GM23248 (cell line): ENCODE results near the gene AADACL4. TPM values are rescaled to one million over a fixed set of nuclear protein-coding genes. Genes with fewer than 3 reads are reported as not detected.
A peak's percentile ranks its signal among the peaks of the same experiment; 100 is the strongest.

Experiments used
- DNase-seq: peaks from one replicate; pipeline ENCODE4 v3.0.0-alpha.2; 2015
- H2AFZ ChIP-seq: fragments of 200-600 bp; sonication (generic); 2 replicates; pipeline ENCODE4 v1.6.1; 2016; ENCODE audit warnings: antibody characterized with exemption
- H3F3A ChIP-seq: fragments of 200-600 bp; sonication (generic); 2 replicates; pipeline ENCODE4 v1.6.1; 2016; ENCODE audit warnings: mild to moderate bottlenecking, antibody characterized with exemption, mixed run types; ENCODE audit not compliant: insufficient read depth
- H3K27ac ChIP-seq: fragments of 200-600 bp; sonication (generic); 2 replicates; pipeline ENCODE4 v1.5.1; 2016; ENCODE audit warnings: mild to moderate bottlenecking
- H3K27me3 ChIP-seq: fragments of 200-600 bp; sonication (generic); replicated peaks from 2 replicates; pipeline ENCODE4 v1.6.1; 2016; ENCODE audit warnings: mild to moderate bottlenecking; ENCODE audit not compliant: insufficient read depth
- H3K36me3 ChIP-seq: fragments of 200-600 bp; sonication (generic); 2 replicates; pipeline ENCODE4 v1.6.1; 2016; ENCODE audit warnings: low read depth, mild to moderate bottlenecking
- H3K4me1 ChIP-seq: fragments of 200-600 bp; sonication (generic); 2 replicates; pipeline ENCODE4 v1.6.1; 2016; ENCODE audit warnings: mild to moderate bottlenecking; ENCODE audit not compliant: insufficient read depth
- H3K4me2 ChIP-seq: fragments of 200-600 bp; sonication (generic); one replicate; pipeline ENCODE4 v1.6.1; 2016; ENCODE audit warnings: mild to moderate bottlenecking; ENCODE audit not compliant: unreplicated experiment
- H3K4me3 ChIP-seq: fragments of 200-600 bp; sonication (generic); 2 replicates; pipeline ENCODE4 v1.5.1; 2016; ENCODE audit warnings: mild to moderate bottlenecking
- H3K79me2 ChIP-seq: fragments of 200-600 bp; sonication (generic); 2 replicates; pipeline ENCODE4 v1.6.1; 2016; ENCODE audit warnings: mild to moderate bottlenecking; ENCODE audit not compliant: insufficient read depth
- H3K9ac ChIP-seq: fragments of 200-600 bp; sonication (generic); 2 replicates; pipeline ENCODE4 v1.6.1; 2016; ENCODE audit warnings: mild to moderate bottlenecking
- H3K9me2 ChIP-seq: fragments of 200-600 bp; sonication (generic); 2 replicates; pipeline ENCODE4 v1.6.1; 2016; ENCODE audit warnings: mixed run types, mild to moderate bottlenecking, moderate library complexity; ENCODE audit not compliant: insufficient read depth
- H3K9me3 ChIP-seq: fragments of 200-600 bp; sonication (generic); one replicate; pipeline ENCODE4 v1.6.1; 2017; ENCODE audit warnings: low read depth
- H4K20me1 ChIP-seq: fragments of 200-600 bp; sonication (generic); 2 replicates; pipeline ENCODE4 v1.6.0; 2016; ENCODE audit not compliant: insufficient read depth
- EZH2 ChIP-seq: fragments of 200-600 bp; sonication (generic); IDR thresholded peaks from 2 replicates; pipeline ENCODE4 v1.6.1; 2018; ENCODE audit warnings: antibody characterized with exemption, mild to moderate bottlenecking; ENCODE audit not compliant: insufficient read depth, poor library complexity, severe bottlenecking
- EZH2phosphoT487 ChIP-seq: fragments of 200-600 bp; sonication (generic); IDR thresholded peaks from 2 replicates; pipeline ENCODE4 v1.6.1; 2018; ENCODE audit warnings: antibody characterized with exemption, moderate library complexity, mild to moderate bottlenecking, low read depth; ENCODE audit not compliant: insufficient read depth
- WGBS, 2 experiments: methylation state at CpG; one replicate each; pipeline ENCODE4 v1.1.6; 2015 to 2017; ENCODE audit warnings: low lambda C conversion rate in 2 of 2, low coverage in 1 of 2; ENCODE audit errors: missing lambda C conversion rate in 2 of 2; 5-methylcytosine and 5-hydroxymethylcytosine counted together
- in situ Hi-C: fragments of 300-500 bp; cut with MboI; formaldehyde crosslinking; loops from 2 replicates; pipeline ENCODE4 v1.15.0; 2020
- polyA plus RNA-seq: library from polyadenylated mRNA; unstranded; fragments of >200 nt; fragmentation: Nextera tagmentation; extraction: Ambion mirVana; gene quantifications from 2 replicates; pipeline ENCODE4 v1.2.1, GENCODE V29; 2016
- total RNA-seq: library from RNA; depleted of rRNA; stranded (reverse); fragments of >200 nt; shearing (Covaris generic); gene quantifications from 2 replicates; pipeline ENCODE4 v1.2.3, GENCODE V29; 2014

AADACL4 gene
- total and polyA plus RNA-seq, 2 experiments from 2014 or later = not detected

GRCh38 chr1:12616709-12617373 is 27.0 kb upstream of the AADACL4 start:
- Histone ChIP-seq H3K79me2 (peaks cover 54% of the 10 kb centered on the region), H3K9ac (peak overlapping the region; percentile 88), H3K27me3 (no peaks in the 10 kb centered on the region), H3K36me3 (no peaks in the 10 kb centered on the region), H3K9me3 (no peaks in the 10 kb centered on the region), H2AFZ (peak overlapping the region; percentile 59), H3K4me2 (peak overlapping the region; percentile 94), H3F3A (peaks cover 22% of the 10 kb centered on the region; the same call in 1 of the 2 replicates), H4K20me1 (no peaks in the 10 kb centered on the region), H3K4me3 (peak overlapping the region; percentile 82), H3K9me2 (no peaks in the 10 kb centered on the region), H3K27ac (peak overlapping the region; percentile 82), H3K4me1 (peaks cover 25% of the 10 kb centered on the region)
- peak; percentile 67 for DNase-seq
- 1% methylated on average over 46 to 50 of the region's 53 CpGs for WGBS, 2 experiments
- in situ Hi-C loops = loop anchor here (10.0 kb wide), 1 partner anchor 212 kb away; no protein-coding TSS in a partner anchor
- TF ChIP-seq EZH2 (no peak), EZH2phosphoT487 (no peak)

DNA sequence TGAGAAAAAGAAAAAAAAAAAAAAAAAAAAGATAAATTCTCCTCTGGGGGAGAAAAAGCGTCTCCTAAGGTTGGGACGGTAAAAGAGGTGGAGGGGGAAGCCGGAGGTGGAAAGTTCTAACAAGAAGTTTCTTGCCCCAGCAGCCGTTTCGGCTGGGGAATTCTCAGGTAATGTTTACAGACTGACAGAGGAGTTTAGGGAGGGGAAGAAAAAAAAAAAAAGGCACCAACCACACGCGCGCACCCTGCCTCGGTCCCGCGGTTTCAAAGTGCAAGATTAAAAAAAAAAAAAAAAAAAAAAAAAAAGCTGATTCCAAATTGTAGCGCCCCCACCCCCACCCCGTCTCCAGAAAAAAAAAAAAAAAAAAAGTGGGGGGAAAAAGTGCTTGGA is 26.4 kb upstream of the AADACL4 start:
- TF ChIP-seq EZH2phosphoT487 = no peak
- no peak for TF ChIP-seq EZH2
- H3K27me3 ChIP-seq = no peaks in the 10 kb centered on the region
- H3K9me2 ChIP-seq = no peaks in the 10 kb centered on the region
- H3K27ac ChIP-seq = peak overlapping the region; percentile 82
- H3F3A ChIP-seq = peaks cover 22% of the 10 kb centered on the region; the same call in 1 of the 2 replicates
- WGBS, 2 experiments = 2 to 3% methylated on average over 12 to 13 of the region's 13 CpGs
- no peak for DNase-seq
- peak overlapping the region; percentile 94 for H3K4me2 ChIP-seq
- in situ Hi-C loops = loop anchor here (10.0 kb wide), 1 partner anchor 213 kb away; no protein-coding TSS in a partner anchor
- H4K20me1 ChIP-seq = no peaks in the 10 kb centered on the region
- H3K79me2 ChIP-seq = peaks cover 48% of the 10 kb centered on the region
- H2AFZ ChIP-seq = peak overlapping the region; percentile 79
- H3K4me3 ChIP-seq = peak overlapping the region; percentile 82
- H3K9ac ChIP-seq = peak overlapping the region; percentile 88
- no peaks in the 10 kb centered on the region for H3K36me3 ChIP-seq
- H3K9me3 ChIP-seq = no peaks in the 10 kb centered on the region
- H3K4me1 ChIP-seq = peaks cover 25% of the 10 kb centered on the region

DNA sequence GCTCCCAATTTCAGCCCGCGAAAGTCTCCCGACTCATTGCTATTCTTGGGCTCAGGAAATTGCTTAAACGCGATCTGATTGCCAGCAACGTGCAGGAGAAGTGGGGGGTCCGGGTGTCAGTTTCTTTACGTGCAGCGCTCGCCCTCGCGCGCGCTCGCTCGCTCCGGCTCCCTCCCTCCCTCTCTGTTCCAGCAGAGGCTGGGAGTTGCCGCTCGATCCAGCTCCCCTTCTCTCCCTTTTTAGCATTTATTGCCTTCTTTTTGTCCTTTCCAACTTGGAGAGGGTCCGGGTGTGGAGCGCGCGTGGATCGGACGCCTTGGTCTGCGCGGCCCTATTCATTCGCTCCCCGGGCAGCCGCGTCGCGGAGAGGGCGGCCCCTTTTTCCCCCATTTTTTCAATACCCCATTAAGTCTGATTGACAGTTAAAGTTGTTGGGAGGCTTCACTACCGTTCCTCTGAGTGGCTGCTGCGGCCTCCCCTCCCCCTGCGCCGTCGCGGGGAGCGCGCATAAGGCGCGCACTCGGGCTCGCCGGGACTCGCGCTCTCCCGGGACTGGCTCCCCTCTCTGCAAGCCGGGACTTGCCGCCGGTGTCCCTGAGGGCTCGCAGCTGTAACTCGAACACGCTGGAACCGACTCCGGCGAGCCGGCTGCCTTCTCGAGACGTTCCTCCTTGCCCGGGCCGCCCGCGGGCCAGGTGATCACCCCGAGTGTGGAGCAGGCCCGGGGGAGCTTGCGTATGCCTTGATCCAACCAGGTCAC is 25.8 kb upstream of the AADACL4 start, which contains the start of gene DHRS3:
TSS of gene DHRS3 (minus strand) at position 310 of the 760 bp plus-strand sequence. CDS start 862 bp downstream, outside the sequence.
- in situ Hi-C loops = loop anchor here (10.0 kb wide), 1 partner anchor 213 kb away; no protein-coding TSS in a partner anchor
- Histone ChIP-seq H2AFZ (peak within 1 kb of the TSS; percentile 79), H3K9me3 (no peaks in the 10 kb centered on the region), H3K9me2 (no peaks in the 10 kb centered on the region), H3K27me3 (no peaks in the 10 kb centered on the region), H3K4me1 (peaks cover 25% of the 10 kb centered on the region), H3K36me3 (no peaks in the 10 kb centered on the region), H3K4me3 (peak within 1 kb of the TSS; percentile 82), H3K27ac (peak within 1 kb of the TSS; percentile 82), H3K79me2 (peaks cover 42% of the 10 kb centered on the region), H3F3A (peaks cover 22% of the 10 kb centered on the region; the same call in 1 of the 2 replicates), H3K4me2 (peak within 1 kb of the TSS; percentile 94), H4K20me1 (no peaks in the 10 kb centered on the region), H3K9ac (peak within 1 kb of the TSS; percentile 88)
- TF ChIP-seq EZH2phosphoT487 (no peak), EZH2 (no peak)
- peak; percentile 82 for DNase-seq
- 0 to 2% methylated on average over 67 to 69 of the region's 69 CpGs for WGBS, 2 experiments

DNA sequence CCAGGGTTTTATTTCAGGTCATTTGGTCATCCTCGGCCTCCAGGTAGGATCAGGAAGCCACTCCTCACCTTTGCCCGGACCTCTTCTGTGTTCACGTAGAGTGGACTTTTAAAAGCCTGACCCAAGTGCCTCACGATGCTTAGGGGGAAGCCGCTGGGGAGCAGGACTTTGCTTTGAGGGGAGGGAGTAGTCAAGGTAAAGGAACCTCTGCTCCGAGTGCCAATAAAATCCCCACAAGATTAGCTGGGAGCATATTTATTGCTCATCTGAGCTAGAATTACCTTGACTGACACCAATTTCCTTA is 25.3 kb upstream of the AADACL4 start:
- in situ Hi-C loops = loop anchor here (10.0 kb wide), 1 partner anchor 214 kb away; no protein-coding TSS in a partner anchor
- H4K20me1 ChIP-seq = no peaks in the 10 kb centered on the region
- H3F3A ChIP-seq = peaks cover 22% of the 10 kb centered on the region; the same call in 1 of the 2 replicates
- WGBS, 2 experiments = 0 to 3% methylated on average over 6 of the region's 6 CpGs
- peaks cover 25% of the 10 kb centered on the region for H3K4me1 ChIP-seq
- no peaks in the 10 kb centered on the region for H3K9me3 ChIP-seq
- no peaks in the 10 kb centered on the region for H3K9me2 ChIP-seq
- H3K27me3 ChIP-seq = no peaks in the 10 kb centered on the region
- peak overlapping the region; percentile 82 for H3K4me3 ChIP-seq
- H3K79me2 ChIP-seq = peaks cover 37% of the 10 kb centered on the region
- H3K4me2 ChIP-seq = peak overlapping the region; percentile 94
- peak overlapping the region; percentile 82 for H3K27ac ChIP-seq
- H3K9ac ChIP-seq = peak overlapping the region; percentile 88
- no peak for DNase-seq
- no peaks in the 10 kb centered on the region for H3K36me3 ChIP-seq
- peak overlapping the region; percentile 79 for H2AFZ ChIP-seq
- TF ChIP-seq EZH2phosphoT487 (no peak), EZH2 (no peak)
